ENCODE results near the gene KLHL20.

The KLHL20 gene

GRCh38 chr1:173832748-173833147, 118.0 kb downstream of the KLHL20 start:
- no peak for DNase-seq (ENCODE audit: low read depth in 1 of 2, low spot score in 1 of 2)
